H1 (cell line): ENCODE results near the gene CAMTA1. TPM values are rescaled to one million over a fixed set of nuclear protein-coding genes. Genes with fewer than 3 reads are reported as not detected.

ENCODE experiments used
- BACH1 ChIP-seq: IDR thresholded peaks from 2 replicates; pipeline ENCODE4 v1.6.1; 2012; ENCODE audit warnings: low read length, improper control_type of control experiment
- CHD7 ChIP-seq: fragments of 300-600 bp; sonication (generic); IDR thresholded peaks from 2 replicates; pipeline ENCODE4 v1.7.1; 2012; ENCODE audit warnings: low read length, moderate library complexity, mild to moderate bottlenecking, inconsistent platforms; ENCODE audit not compliant: insufficient replicate concordance
- CTCF ChIP-seq, 3 experiments: IDR thresholded peaks; 1 replicate in 2 of 3; 2 replicates in 1 of 3; pipeline versions ENCODE4 v1.5.1 to v1.6.1; 2011; ENCODE audit warnings: low read length in 3 of 3, mild to moderate bottlenecking in 3 of 3, inconsistent platforms in 2 of 3, low read depth in 1 of 3, moderate library complexity in 1 of 3; ENCODE audit not compliant: insufficient read depth in 1 of 3; ENCODE audit errors: control extremely low read depth in 1 of 3
- EP300 ChIP-seq, 2 experiments: IDR thresholded peaks; 1 replicate in 1 of 2; 2 replicates in 1 of 2; pipeline ENCODE4 v1.6.1; 2011 to 2012; ENCODE audit warnings: low read depth in 2 of 2, low read length in 2 of 2, mild to moderate bottlenecking in 2 of 2, borderline replicate concordance in 1 of 2, inconsistent platforms in 1 of 2, moderate library complexity in 1 of 2
- EZH2 ChIP-seq: fragments of 200-600 bp; sonication (generic); IDR thresholded peaks from 2 replicates; pipeline ENCODE4 v1.7.1; 2012; ENCODE audit warnings: low read depth, mild to moderate bottlenecking, moderate library complexity, low read length, inconsistent platforms; ENCODE audit not compliant: severe bottlenecking
- KDM5A ChIP-seq: fragments of 200-600 bp; IDR thresholded peaks from 2 replicates; pipeline ENCODE4 v1.7.1; 2012; ENCODE audit warnings: mild to moderate bottlenecking, low read length, inconsistent platforms, mixed read lengths
- POLR2AphosphoS5 ChIP-seq: IDR thresholded peaks from 2 replicates; pipeline ENCODE4 v1.6.1; 2011; ENCODE audit warnings: low read depth, low read length
- polyA plus RNA-seq, 7 experiments: library from polyadenylated mRNA; depleted of rRNA in 3 of 7; stranded (reverse) in 5 of 7; unstranded in 2 of 7; fragments of >200 nt in 5 of 7; fragments of 200-250 nt in 2 of 7; gene quantifications; 1 replicate in 5 of 7; 2 replicates in 1 of 7; 4 replicates in 1 of 7; pipeline versions ENCODE4 v1.2.1 to v1.2.3, GENCODE V29; 2011 to 2013; ENCODE audit warnings: missing spikeins in 2 of 7, mixed read lengths in 2 of 7
- total RNA-seq: library from RNA; stranded (reverse); fragmentation: NEBNext Ultra II Directional; extraction: Animal tissue kit (Norgen Biotek cat#: 25700); gene quantifications from 2 replicates; pipeline ENCODE4 v1.2.1, GENCODE V29; 2021

The CAMTA1 gene
- total and polyA plus RNA-seq, 2 of the 8 experiments (the other 6 are each of a cell fraction or from before 2014, with no cell fraction given): 65.0 to 119 TPM

GRCh38 chr1:6784560-6785317 lies 515 bp upstream of the CAMTA1 start (continued):
- TF ChIP-seq CHD7: no peak
- peak in 1 of 2 experiments; percentile 29; a peak in 1 of 3 replicates for TF ChIP-seq EP300 (IDR thresholded peaks at IDR 0.05; ENCODE audit: borderline replicate concordance in 1 of 2, low read depth in 2 of 2, low read length in 2 of 2)
- TF ChIP-seq CTCF (IDR thresholded peaks at IDR 0.05; ENCODE audit: control extremely low read depth in 1 of 3, insufficient read depth in 1 of 3, low read depth in 1 of 3, low read length in 3 of 3): no peak
- TF ChIP-seq POLR2AphosphoS5: peak; percentile 61
- TF ChIP-seq KDM5A: no peak
- no peak for TF ChIP-seq EZH2
- TF ChIP-seq BACH1: peak; percentile 68; the same call in 1 of the 2 replicates
